ENCODE measurements around the gene G3BP2.

Gene G3BP2

GRCh38 chr4:75612306-75612705 lies 60.9 kb downstream of the G3BP2 start:
- Histone ChIP-seq H3K9me3 (ENCODE audit: control insufficient read depth, insufficient read depth, low read depth, low read length) (no peaks in the 10 kb centered on the region), H3K27me3 (ENCODE audit: control insufficient read depth, insufficient read depth, low read length) (no peaks in the 10 kb centered on the region), H3K9ac (ENCODE audit: low read length) (no peak overlapping the region), H3K4me3 (ENCODE audit: low read depth, low read length) (no peak overlapping the region), H3K36me3 (ENCODE audit: control insufficient read depth, insufficient read depth, low read length) (no peaks in the 10 kb centered on the region), H3K4me1 (ENCODE audit: control insufficient read depth, insufficient read depth, low read length) (no peaks in the 10 kb centered on the region), H3K27ac (ENCODE audit: low read depth, low read length) (no peak overlapping the region)

- Histone ChIP-seq H3K4me1 (ENCODE audit: control insufficient read depth, insufficient read depth, low read length) (no peaks in the 10 kb centered on the region), H3K4me3 (ENCODE audit: low read depth, low read length) (no peak overlapping the region), H3K9me3 (ENCODE audit: control insufficient read depth, insufficient read depth, low read depth, low read length) (no peaks in the 10 kb centered on the region), H3K27me3 (ENCODE audit: control insufficient read depth, insufficient read depth, low read length) (no peaks in the 10 kb centered on the region), H3K9ac (ENCODE audit: low read length) (no peak overlapping the region), H3K36me3 (ENCODE audit: control insufficient read depth, insufficient read depth, low read length) (no peaks in the 10 kb centered on the region), H3K27ac (ENCODE audit: low read depth, low read length) (no peak overlapping the region)
These were observed 67.3 kb downstream of the G3BP2 start for GRCh38 chr4:75605928-75606327.

- Histone ChIP-seq H3K9ac (ENCODE audit: low read length) (no peak overlapping the region), H3K36me3 (ENCODE audit: control insufficient read depth, insufficient read depth, low read length) (no peaks in the 10 kb centered on the region), H3K4me1 (ENCODE audit: control insufficient read depth, insufficient read depth, low read length) (peaks cover 6% of the 10 kb centered on the region; the same call in 1 of the 2 replicates), H3K9me3 (ENCODE audit: control insufficient read depth, insufficient read depth, low read depth, low read length) (no peaks in the 10 kb centered on the region), H3K27me3 (ENCODE audit: control insufficient read depth, insufficient read depth, low read length) (no peaks in the 10 kb centered on the region), H3K27ac (ENCODE audit: low read depth, low read length) (no peak overlapping the region), H3K4me3 (ENCODE audit: low read depth, low read length) (no peak overlapping the region)
These were observed 73.6 kb downstream of the G3BP2 start for GRCh38 chr4:75599647-75600046.

GRCh38 chr4:75598390-75598789 lies 74.8 kb downstream of the G3BP2 start:
- H3K9ac ChIP-seq (ENCODE audit: low read length): no peak overlapping the region
- H3K4me1 ChIP-seq (ENCODE audit: control insufficient read depth, insufficient read depth, low read length): peaks cover 6% of the 10 kb centered on the region; the same call in 1 of the 2 replicates

GRCh38 chr4:75596061-75596460 lies 77.2 kb downstream of the G3BP2 start:
- Histone ChIP-seq H3K27me3 (ENCODE audit: control insufficient read depth, insufficient read depth, low read length) (no peaks in the 10 kb centered on the region), H3K36me3 (ENCODE audit: control insufficient read depth, insufficient read depth, low read length) (no peaks in the 10 kb centered on the region), H3K4me1 (ENCODE audit: control insufficient read depth, insufficient read depth, low read length) (peaks cover 6% of the 10 kb centered on the region; the same call in 1 of the 2 replicates), H3K9me3 (ENCODE audit: control insufficient read depth, insufficient read depth, low read depth, low read length) (no peaks in the 10 kb centered on the region), H3K9ac (ENCODE audit: low read length) (no peak overlapping the region), H3K27ac (ENCODE audit: low read depth, low read length) (no peak overlapping the region), H3K4me3 (ENCODE audit: low read depth, low read length) (no peak overlapping the region)

More at GRCh38 chr4:75598390-75598789, 74.8 kb downstream of the G3BP2 start:
- no peaks in the 10 kb centered on the region for H3K36me3 ChIP-seq (ENCODE audit: control insufficient read depth, insufficient read depth, low read length)
- no peaks in the 10 kb centered on the region for H3K27me3 ChIP-seq (ENCODE audit: control insufficient read depth, insufficient read depth, low read length)
- H3K4me3 ChIP-seq (ENCODE audit: low read depth, low read length): no peak overlapping the region
- H3K9me3 ChIP-seq (ENCODE audit: control insufficient read depth, insufficient read depth, low read depth, low read length): no peaks in the 10 kb centered on the region
- no peak overlapping the region for H3K27ac ChIP-seq (ENCODE audit: low read depth, low read length)

- H3K4me1 ChIP-seq (ENCODE audit: control insufficient read depth, insufficient read depth, low read length): 0 out of 2 replicates have a peak, but pooled peaks cover 1% of the 10 kb centered on the region
- no peak overlapping the region for H3K4me3 ChIP-seq (ENCODE audit: low read depth, low read length)
These were observed 79.8 kb downstream of the G3BP2 start for GRCh38 chr4:75593393-75593792.

More at GRCh38 chr4:75593393-75593792, 79.8 kb downstream of the G3BP2 start:
- Histone ChIP-seq H3K9ac (ENCODE audit: low read length) (no peak overlapping the region), H3K9me3 (ENCODE audit: control insufficient read depth, insufficient read depth, low read depth, low read length) (no peaks in the 10 kb centered on the region), H3K27ac (ENCODE audit: low read depth, low read length) (no peak overlapping the region), H3K36me3 (ENCODE audit: control insufficient read depth, insufficient read depth, low read length) (no peaks in the 10 kb centered on the region), H3K27me3 (ENCODE audit: control insufficient read depth, insufficient read depth, low read length) (no peaks in the 10 kb centered on the region)
